AG08395 (cell line): ENCODE data around the gene NKIRAS1.

ENCODE experiments used
- DNase-seq: peaks from one replicate; pipeline ENCODE4 v3.0.0; 2012; ENCODE audit warnings: mixed read lengths, low spot score

NKIRAS1 gene

GRCh38 chr3:23916886-23917678 lies at the start of gene NKIRAS1, which contains the start of gene RPL15:
Gene NKIRAS1, minus strand, starts transcription at chr3:23916990. Its CDS starts 6,086 bp downstream, at chr3:23910904.
Gene RPL15, plus strand, starts transcription at chr3:23917132. Its CDS starts 728 bp downstream, at chr3:23917860.
- peak; percentile 98 for DNase-seq

- no peak for DNase-seq
Observed at GRCh38 chr3:23966328-23966727, 49.5 kb upstream of the NKIRAS1 start.

GRCh38 chr3:23964537-23965235 lies 47.9 kb upstream of the NKIRAS1 start:
- DNase-seq, result no peak

- no peak for DNase-seq
Observed at GRCh38 chr3:23961913-23962312, 45.1 kb upstream of the NKIRAS1 start.

- no peak for DNase-seq
Observed at GRCh38 chr3:23961066-23961465, 44.3 kb upstream of the NKIRAS1 start.

- no peak for DNase-seq
Observed at GRCh38 chr3:23960649-23961048, 43.9 kb upstream of the NKIRAS1 start.

GRCh38 chr3:23959135-23959900 lies 42.5 kb upstream of the NKIRAS1 start:
- DNase-seq, result peak; percentile 67

GRCh38 chr3:23956701-23957100 lies 39.9 kb upstream of the NKIRAS1 start:
- DNase-seq, result no peak

GRCh38 chr3:23954144-23954543 lies 37.4 kb upstream of the NKIRAS1 start:
- DNase-seq, result no peak

- no peak for DNase-seq
Observed at GRCh38 chr3:23953523-23953922, 36.7 kb upstream of the NKIRAS1 start.

- DNase-seq, result no peak
Observed at GRCh38 chr3:23952646-23953045, 35.9 kb upstream of the NKIRAS1 start.

- DNase-seq, result no peak
Observed at GRCh38 chr3:23950293-23950692, 33.5 kb upstream of the NKIRAS1 start.

GRCh38 chr3:23949784-23950183 lies 33.0 kb upstream of the NKIRAS1 start:
- no peak for DNase-seq

GRCh38 chr3:23948761-23949160 lies 32.0 kb upstream of the NKIRAS1 start:
- no peak for DNase-seq

- peak; percentile 98 for DNase-seq
Observed at GRCh38 chr3:23945913-23946687, 29.3 kb upstream of the NKIRAS1 start.

GRCh38 chr3:23945663-23945912 lies 28.8 kb upstream of the NKIRAS1 start:
- no peak for DNase-seq

GRCh38 chr3:23944861-23945662 lies 28.3 kb upstream of the NKIRAS1 start, which contains the start of gene NR1D2:
Gene NR1D2, plus strand, starts transcription at chr3:23945286. Its CDS starts 293 bp downstream, at chr3:23945579.
- DNase-seq, result peak; percentile 86

- DNase-seq, result no peak
Observed at GRCh38 chr3:23944007-23944783, 27.4 kb upstream of the NKIRAS1 start.

- no peak for DNase-seq
Observed at GRCh38 chr3:23942546-23942945, 25.8 kb upstream of the NKIRAS1 start.

GRCh38 chr3:23941440-23941839 lies 24.6 kb upstream of the NKIRAS1 start:
- DNase-seq, result no peak
